Glutamatergic neuron (in vitro differentiated cells): ENCODE results near the gene SRXN1. TPM values are rescaled to one million over a fixed set of nuclear protein-coding genes. Genes with fewer than 3 reads are reported as not detected.
A peak's percentile ranks its signal among the peaks of the same experiment; 100 is the strongest.

Experiments
- DNase-seq: peaks from one replicate; pipeline ENCODE4 v3.0.0; 2022
- H3K27ac Mint-ChIP-seq: one replicate; pipeline ENCODE4 v1.8.0; 2020; ENCODE audit warnings: mild to moderate bottlenecking, mixed read lengths, inconsistent platforms; ENCODE audit not compliant: unreplicated experiment
- H3K27me3 Mint-ChIP-seq: one replicate; pipeline ENCODE4 v1.8.0; 2020; ENCODE audit warnings: mild to moderate bottlenecking, moderate library complexity, mixed read lengths, inconsistent platforms; ENCODE audit not compliant: unreplicated experiment
- H3K36me3 Mint-ChIP-seq: one replicate; pipeline ENCODE4 v1.8.0; 2020; ENCODE audit warnings: mild to moderate bottlenecking, mixed read lengths, inconsistent platforms; ENCODE audit not compliant: unreplicated experiment
- H3K4me1 Mint-ChIP-seq: one replicate; pipeline ENCODE4 v1.8.0; 2020; ENCODE audit warnings: mild to moderate bottlenecking, low read depth, mixed read lengths, inconsistent platforms; ENCODE audit not compliant: unreplicated experiment
- H3K4me3 Mint-ChIP-seq: one replicate; pipeline ENCODE4 v1.8.0; 2020; ENCODE audit warnings: mild to moderate bottlenecking, mixed read lengths, inconsistent platforms; ENCODE audit not compliant: unreplicated experiment
- H3K9me3 Mint-ChIP-seq: one replicate; pipeline ENCODE4 v1.8.0; 2020; ENCODE audit warnings: mild to moderate bottlenecking, moderate library complexity, mixed read lengths, inconsistent platforms; ENCODE audit not compliant: unreplicated experiment
- total RNA-seq: library from RNA; stranded (reverse); fragmentation: NEBNext Ultra II Directional; extraction: Animal tissue kit (Norgen Biotek cat#: 25700); gene quantifications from one replicate; pipeline ENCODE4 v1.2.1, GENCODE V29; 2021; ENCODE audit not compliant: unreplicated experiment
- TF ChIP-seq, protein P1 (sequence below): fragments of 200-600 bp; sonication (generic); IDR thresholded peaks from one replicate; pipeline ENCODE4 v1.5.0; 2021; ENCODE audit not compliant: partially characterized antibody, unreplicated experiment

The SRXN1 gene
- total RNA-seq, 1 donor from 2014 or later, result 6.3 TPM

DNA sequence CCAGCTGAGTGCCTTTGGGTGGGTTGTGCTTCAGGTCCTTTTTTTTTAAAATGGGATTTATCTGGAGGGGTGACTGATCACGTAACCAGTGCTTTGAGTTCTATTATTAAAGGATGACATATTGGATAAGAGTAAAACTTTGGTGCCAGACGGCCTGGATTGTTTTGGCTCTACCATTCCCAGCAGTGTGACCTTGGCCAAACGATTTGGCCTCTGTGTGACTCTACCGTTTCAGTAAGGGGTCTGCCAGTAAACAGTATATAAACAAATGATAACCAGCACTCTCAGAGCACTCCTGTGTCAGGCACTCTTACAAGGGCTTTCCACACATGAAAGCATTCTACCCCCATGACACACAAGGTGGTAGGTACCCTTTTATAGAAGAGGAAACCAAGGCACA lies 13.9 kb upstream of the SRXN1 start:
- DNase-seq, result no peak
- Mint-ChIP-seq H3K27me3 (peaks cover 17% of the 10 kb centered on the region), H3K9me3 (peaks cover 10% of the 10 kb centered on the region), H3K4me1 (peaks cover 18% of the 10 kb centered on the region), H3K4me3 (no peak overlapping the region), H3K27ac (no peak overlapping the region), H3K36me3 (peaks cover 6% of the 10 kb centered on the region)
- TF ChIP-seq, protein P1, sequence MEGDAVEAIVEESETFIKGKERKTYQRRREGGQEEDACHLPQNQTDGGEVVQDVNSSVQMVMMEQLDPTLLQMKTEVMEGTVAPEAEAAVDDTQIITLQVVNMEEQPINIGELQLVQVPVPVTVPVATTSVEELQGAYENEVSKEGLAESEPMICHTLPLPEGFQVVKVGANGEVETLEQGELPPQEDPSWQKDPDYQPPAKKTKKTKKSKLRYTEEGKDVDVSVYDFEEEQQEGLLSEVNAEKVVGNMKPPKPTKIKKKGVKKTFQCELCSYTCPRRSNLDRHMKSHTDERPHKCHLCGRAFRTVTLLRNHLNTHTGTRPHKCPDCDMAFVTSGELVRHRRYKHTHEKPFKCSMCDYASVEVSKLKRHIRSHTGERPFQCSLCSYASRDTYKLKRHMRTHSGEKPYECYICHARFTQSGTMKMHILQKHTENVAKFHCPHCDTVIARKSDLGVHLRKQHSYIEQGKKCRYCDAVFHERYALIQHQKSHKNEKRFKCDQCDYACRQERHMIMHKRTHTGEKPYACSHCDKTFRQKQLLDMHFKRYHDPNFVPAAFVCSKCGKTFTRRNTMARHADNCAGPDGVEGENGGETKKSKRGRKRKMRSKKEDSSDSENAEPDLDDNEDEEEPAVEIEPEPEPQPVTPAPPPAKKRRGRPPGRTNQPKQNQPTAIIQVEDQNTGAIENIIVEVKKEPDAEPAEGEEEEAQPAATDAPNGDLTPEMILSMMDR, result no peak

DNA sequence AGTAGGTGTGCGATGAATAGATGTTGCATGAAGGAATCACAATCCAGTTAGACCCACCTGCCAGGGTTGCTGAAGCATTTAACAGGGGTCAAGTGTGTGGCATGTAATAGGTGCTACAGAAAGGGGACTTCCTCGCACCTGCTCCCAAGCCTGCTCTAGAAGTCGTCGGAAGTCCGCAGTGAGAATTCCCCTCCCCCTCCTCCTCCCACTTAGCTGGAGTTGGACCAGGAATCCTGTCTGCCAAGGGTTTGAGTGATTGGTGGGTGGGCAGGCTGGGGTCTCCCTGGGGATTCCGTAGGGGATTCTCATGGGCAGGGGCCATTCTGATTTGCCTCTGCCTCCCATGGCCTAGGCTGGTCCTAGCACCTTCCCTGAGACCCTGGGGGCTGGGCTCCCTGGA lies 12.3 kb upstream of the SRXN1 start:
- H3K36me3 Mint-ChIP-seq, result peaks cover 6% of the 10 kb centered on the region
- peaks cover 17% of the 10 kb centered on the region for H3K27me3 Mint-ChIP-seq
- H3K9me3 Mint-ChIP-seq, result peaks cover 11% of the 10 kb centered on the region
- no peak for DNase-seq
- TF ChIP-seq, protein P1, result no peak
- H3K27ac Mint-ChIP-seq, result no peak overlapping the region
- H3K4me3 Mint-ChIP-seq, result no peak overlapping the region
- peaks cover 17% of the 10 kb centered on the region for H3K4me1 Mint-ChIP-seq

DNA sequence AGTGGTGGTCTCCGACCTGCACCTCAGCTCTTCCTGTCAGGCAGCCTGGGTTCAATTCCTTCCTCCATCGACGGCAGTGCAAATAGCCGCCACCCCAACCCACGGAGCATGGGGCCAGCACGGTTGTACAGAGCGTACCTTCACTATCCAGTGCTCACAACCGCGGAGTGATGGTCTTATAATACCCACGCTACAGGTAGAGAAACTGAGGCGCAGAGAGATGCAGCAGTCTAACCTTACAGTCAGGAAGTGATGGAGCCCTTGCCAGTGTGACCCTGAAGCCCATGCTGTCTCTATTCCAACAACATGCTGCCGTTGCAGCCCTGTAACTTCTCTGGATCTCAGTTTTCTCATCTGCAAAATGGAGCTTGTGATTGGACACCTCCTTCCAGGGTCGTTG lies 11.6 kb upstream of the SRXN1 start:
- TF ChIP-seq, protein P1, result no peak
- peaks cover 17% of the 10 kb centered on the region for H3K4me1 Mint-ChIP-seq
- DNase-seq, result no peak
- H3K27me3 Mint-ChIP-seq, result peaks cover 20% of the 10 kb centered on the region
- H3K9me3 Mint-ChIP-seq, result peaks cover 11% of the 10 kb centered on the region
- H3K27ac Mint-ChIP-seq, result no peak overlapping the region
- H3K36me3 Mint-ChIP-seq, result peaks cover 6% of the 10 kb centered on the region
- no peak overlapping the region for H3K4me3 Mint-ChIP-seq

GRCh38 chr20:664151-664550 lies 11.2 kb upstream of the SRXN1 start:
- Mint-ChIP-seq H3K4me1 (peaks cover 17% of the 10 kb centered on the region), H3K36me3 (peaks cover 6% of the 10 kb centered on the region)

DNA sequence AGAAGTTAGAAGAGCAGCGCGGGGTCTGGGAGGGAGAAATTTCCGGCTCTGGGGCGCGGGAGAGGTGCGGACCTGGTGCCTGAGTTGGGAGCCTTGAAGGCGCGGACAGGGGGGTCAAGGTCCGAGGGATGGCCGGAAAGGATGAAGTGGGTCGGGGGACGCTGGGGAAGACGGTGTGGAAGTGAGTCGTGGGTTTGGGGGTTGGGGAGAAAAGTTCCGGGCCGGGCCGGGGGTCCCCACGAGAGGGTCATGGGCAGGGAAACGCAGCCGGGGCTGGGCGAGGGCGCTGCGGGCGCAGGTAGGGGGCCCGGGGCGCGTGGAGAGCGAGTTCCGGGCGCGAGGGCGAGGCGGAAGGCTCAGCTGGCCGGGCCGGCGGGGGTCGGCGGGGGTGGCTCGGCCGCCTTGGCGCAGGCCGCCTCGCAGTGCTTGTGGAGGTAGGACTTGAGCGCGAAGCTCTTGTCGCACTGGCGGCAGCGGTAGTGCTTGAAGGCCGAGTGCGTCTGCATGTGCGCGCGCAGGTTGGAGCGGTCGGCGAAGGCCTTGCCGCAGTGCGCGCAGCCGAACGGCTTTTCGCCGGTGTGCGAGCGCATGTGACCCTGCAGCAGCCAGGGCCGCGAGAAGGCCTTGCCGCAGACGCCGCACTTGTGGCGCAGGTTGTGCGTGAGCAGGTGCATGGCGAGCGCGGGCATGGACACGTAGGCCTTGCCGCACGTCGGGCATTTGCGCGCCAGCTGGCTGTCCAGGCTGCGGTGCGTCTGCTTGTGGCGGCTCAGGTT lies 10.5 kb upstream of the SRXN1 start:
- TF ChIP-seq, protein P1, result no peak
- no peak overlapping the region for H3K27ac Mint-ChIP-seq
- H3K27me3 Mint-ChIP-seq, result peaks cover 20% of the 10 kb centered on the region
- peaks cover 6% of the 10 kb centered on the region for H3K36me3 Mint-ChIP-seq
- peaks cover 17% of the 10 kb centered on the region for H3K4me1 Mint-ChIP-seq
- peak overlapping the region; percentile 40 for H3K4me3 Mint-ChIP-seq
- H3K9me3 Mint-ChIP-seq, result peaks cover 9% of the 10 kb centered on the region
- peak; percentile 77 for DNase-seq

More at GRCh38 chr20:664151-664550, 11.2 kb upstream of the SRXN1 start:
- H3K4me3 Mint-ChIP-seq, result no peak overlapping the region
- no peak overlapping the region for H3K27ac Mint-ChIP-seq
- DNase-seq, result no peak
- peaks cover 20% of the 10 kb centered on the region for H3K27me3 Mint-ChIP-seq
- TF ChIP-seq, protein P1, result no peak
- H3K9me3 Mint-ChIP-seq, result peaks cover 11% of the 10 kb centered on the region
